Dermis microvascular lymphatic vessel endothelial cell (primary cell): ENCODE data around the gene TRO. TPM values are rescaled to one million over a fixed set of nuclear protein-coding genes. Genes with fewer than 3 reads are reported as not detected.

Experiments
- DNase-seq, 2 donors: peaks; one replicate each; pipeline versions ENCODE4 v3.0.0 to v3.0.0-alpha.2; 2010; ENCODE audit warnings: low read depth in 2 of 2
- total RNA-seq: library from RNA; depleted of rRNA; stranded (reverse); fragments of >200 nt; gene quantifications from 2 replicates; pipeline ENCODE4 v1.2.1, GENCODE V29; 2014

TRO gene
- total RNA-seq: 1.2 and 4.2 TPM in 2 replicates

GRCh38 chrX:54920610-54921426 lies at the start of gene TRO:
TSS of gene TRO (plus strand) at chrX:54920824. CDS start at chrX:54922247, 1,423 bp downstream.
- DNase-seq: no peak

GRCh38 chrX:54885740-54886139 lies 34.9 kb upstream of the TRO start:
- DNase-seq: no peak

- DNase-seq: peak; percentile 25 to 54
These were observed 29.1 kb upstream of the TRO start for GRCh38 chrX:54891573-54891972.

GRCh38 chrX:54894159-54894558 lies 26.5 kb upstream of the TRO start:
- no peak for DNase-seq

GRCh38 chrX:54909941-54910340 lies 10.7 kb upstream of the TRO start:
- no peak for DNase-seq

GRCh38 chrX:54921427-54922021 lies 900 bp downstream of the TRO start:
- DNase-seq: peak in 1 of 2 donors; percentile 31

GRCh38 chrX:54922547-54922946 lies 1.9 kb downstream of the TRO start:
- no peak for DNase-seq

GRCh38 chrX:54923376-54923775 lies 2.8 kb downstream of the TRO start:
- no peak for DNase-seq

- no peak for DNase-seq
These were observed 6.4 kb downstream of the TRO start for GRCh38 chrX:54926978-54927377.

- DNase-seq: no peak
These were observed 8.3 kb downstream of the TRO start for GRCh38 chrX:54928876-54929275.

GRCh38 chrX:54930291-54931049 lies 9.8 kb downstream of the TRO start:
- DNase-seq: no peak

GRCh38 chrX:54931107-54931506 lies 10.5 kb downstream of the TRO start:
- no peak for DNase-seq

- no peak for DNase-seq
These were observed 12.7 kb downstream of the TRO start for GRCh38 chrX:54933150-54933826.

- no peak for DNase-seq
These were observed 13.4 kb downstream of the TRO start for GRCh38 chrX:54934058-54934457.

GRCh38 chrX:54934890-54935289 lies 14.3 kb downstream of the TRO start:
- DNase-seq: no peak

GRCh38 chrX:54935306-54935705 lies 14.7 kb downstream of the TRO start:
- no peak for DNase-seq

- no peak for DNase-seq
These were observed 16.8 kb downstream of the TRO start for GRCh38 chrX:54937416-54937815.

- no peak for DNase-seq
These were observed 24.2 kb downstream of the TRO start for GRCh38 chrX:54944816-54945215.

GRCh38 chrX:54945224-54945623 lies 24.6 kb downstream of the TRO start:
- no peak for DNase-seq

GRCh38 chrX:54950730-54951375 lies 30.2 kb downstream of the TRO start:
- DNase-seq: no peak

- DNase-seq: no peak
These were observed 41.1 kb downstream of the TRO start for GRCh38 chrX:54961750-54962149.
